Endothelial cell (in vitro differentiated cells): ENCODE results near the gene RFXANK. TPM values are rescaled to one million over a fixed set of nuclear protein-coding genes. Genes with fewer than 3 reads are reported as not detected.
"Not testable (repeated sequence)": the region's sequence is repeated elsewhere in the genome, so short reads cannot be mapped to it uniquely, and the experiment has no call there.

Experiments used
- DNase-seq: peaks from one replicate; pipeline ENCODE4 v3.0.0; 2021; ENCODE audit warnings: low spot score
- H3K27ac Mint-ChIP-seq: one replicate; pipeline ENCODE4 v1.8.0; 2021; ENCODE audit warnings: mixed read lengths, inconsistent platforms; ENCODE audit not compliant: unreplicated experiment
- H3K27me3 Mint-ChIP-seq: one replicate; pipeline ENCODE4 v1.8.0; 2021; ENCODE audit warnings: mild to moderate bottlenecking, moderate library complexity, mixed read lengths, inconsistent platforms; ENCODE audit not compliant: unreplicated experiment
- H3K36me3 Mint-ChIP-seq: one replicate; pipeline ENCODE4 v1.8.0; 2021; ENCODE audit warnings: mild to moderate bottlenecking, low read depth, mixed read lengths, inconsistent platforms; ENCODE audit not compliant: unreplicated experiment
- H3K4me1 Mint-ChIP-seq: one replicate; pipeline ENCODE4 v1.8.0; 2021; ENCODE audit warnings: mild to moderate bottlenecking, mixed read lengths, inconsistent platforms; ENCODE audit not compliant: unreplicated experiment
- H3K4me3 Mint-ChIP-seq: one replicate; pipeline ENCODE4 v1.8.0; 2021; ENCODE audit warnings: mild to moderate bottlenecking, mixed read lengths, inconsistent platforms; ENCODE audit not compliant: unreplicated experiment
- H3K9me3 Mint-ChIP-seq: one replicate; pipeline ENCODE4 v1.8.0; 2021; ENCODE audit warnings: mixed read lengths, inconsistent platforms; ENCODE audit not compliant: unreplicated experiment
- total RNA-seq: library from RNA; stranded (reverse); fragmentation: NEBNext Ultra II Directional; extraction: Animal tissue kit (Norgen Biotek cat#: 25700); gene quantifications from one replicate; pipeline ENCODE4 v1.2.1, GENCODE V29; 2021; ENCODE audit not compliant: unreplicated experiment
- TF ChIP-seq, protein P1 (sequence below): fragments of 200-600 bp; sonication (generic); IDR thresholded peaks from one replicate; pipeline ENCODE4 v1.5.0; 2021; ENCODE audit warnings: antibody characterized with exemption; ENCODE audit not compliant: unreplicated experiment

RFXANK gene
- total RNA-seq, 1 donor from 2014 or later: 131 TPM

DNA sequence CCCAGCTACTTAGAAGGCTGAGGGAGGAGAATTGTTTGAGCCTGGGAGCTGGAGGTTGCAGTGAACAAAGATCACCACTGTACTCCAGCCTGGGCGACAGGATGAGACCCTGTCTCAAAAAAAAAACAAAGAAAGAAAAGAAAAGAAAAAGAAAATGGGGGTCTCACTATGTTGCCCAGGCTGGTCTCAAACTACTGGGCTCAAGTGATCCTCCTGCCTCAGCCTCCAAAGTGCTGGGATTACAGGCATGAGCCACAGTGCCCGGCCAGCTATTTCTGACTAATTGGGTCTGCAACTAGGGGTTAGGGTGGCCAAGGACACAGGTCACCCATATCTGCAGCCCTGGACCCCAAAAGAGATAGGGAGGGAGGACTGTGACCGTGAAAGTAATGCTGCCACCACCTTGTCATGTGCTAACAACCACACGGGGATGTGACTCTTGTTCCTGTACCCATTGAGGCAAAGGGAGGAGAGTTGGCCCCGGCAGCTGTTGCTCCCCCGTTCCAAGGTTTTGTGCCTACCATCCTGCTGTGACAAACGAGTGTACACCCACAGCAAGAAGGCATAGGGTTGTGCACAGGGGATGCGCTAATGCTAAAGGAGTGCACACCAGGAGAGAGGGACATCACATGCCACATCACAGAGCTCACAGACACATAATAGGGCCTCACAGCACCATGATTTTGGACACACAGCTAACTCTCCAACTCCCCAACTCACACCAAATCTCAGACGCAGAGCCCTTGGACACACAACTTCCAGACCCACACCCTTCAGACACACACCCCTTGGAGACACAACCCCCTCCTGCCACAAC lies 22.6 kb upstream of the RFXANK start:
- Mint-ChIP-seq H3K4me1 (peaks cover 6% of the 10 kb centered on the region), H3K4me3 (no peak overlapping the region), H3K27ac (no peak overlapping the region), H3K9me3 (no peaks in the 10 kb centered on the region), H3K27me3 (peaks cover 11% of the 10 kb centered on the region), H3K36me3 (no peaks in the 10 kb centered on the region)
- TF ChIP-seq, protein P1, sequence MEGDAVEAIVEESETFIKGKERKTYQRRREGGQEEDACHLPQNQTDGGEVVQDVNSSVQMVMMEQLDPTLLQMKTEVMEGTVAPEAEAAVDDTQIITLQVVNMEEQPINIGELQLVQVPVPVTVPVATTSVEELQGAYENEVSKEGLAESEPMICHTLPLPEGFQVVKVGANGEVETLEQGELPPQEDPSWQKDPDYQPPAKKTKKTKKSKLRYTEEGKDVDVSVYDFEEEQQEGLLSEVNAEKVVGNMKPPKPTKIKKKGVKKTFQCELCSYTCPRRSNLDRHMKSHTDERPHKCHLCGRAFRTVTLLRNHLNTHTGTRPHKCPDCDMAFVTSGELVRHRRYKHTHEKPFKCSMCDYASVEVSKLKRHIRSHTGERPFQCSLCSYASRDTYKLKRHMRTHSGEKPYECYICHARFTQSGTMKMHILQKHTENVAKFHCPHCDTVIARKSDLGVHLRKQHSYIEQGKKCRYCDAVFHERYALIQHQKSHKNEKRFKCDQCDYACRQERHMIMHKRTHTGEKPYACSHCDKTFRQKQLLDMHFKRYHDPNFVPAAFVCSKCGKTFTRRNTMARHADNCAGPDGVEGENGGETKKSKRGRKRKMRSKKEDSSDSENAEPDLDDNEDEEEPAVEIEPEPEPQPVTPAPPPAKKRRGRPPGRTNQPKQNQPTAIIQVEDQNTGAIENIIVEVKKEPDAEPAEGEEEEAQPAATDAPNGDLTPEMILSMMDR: no peak
- no peak for DNase-seq

DNA sequence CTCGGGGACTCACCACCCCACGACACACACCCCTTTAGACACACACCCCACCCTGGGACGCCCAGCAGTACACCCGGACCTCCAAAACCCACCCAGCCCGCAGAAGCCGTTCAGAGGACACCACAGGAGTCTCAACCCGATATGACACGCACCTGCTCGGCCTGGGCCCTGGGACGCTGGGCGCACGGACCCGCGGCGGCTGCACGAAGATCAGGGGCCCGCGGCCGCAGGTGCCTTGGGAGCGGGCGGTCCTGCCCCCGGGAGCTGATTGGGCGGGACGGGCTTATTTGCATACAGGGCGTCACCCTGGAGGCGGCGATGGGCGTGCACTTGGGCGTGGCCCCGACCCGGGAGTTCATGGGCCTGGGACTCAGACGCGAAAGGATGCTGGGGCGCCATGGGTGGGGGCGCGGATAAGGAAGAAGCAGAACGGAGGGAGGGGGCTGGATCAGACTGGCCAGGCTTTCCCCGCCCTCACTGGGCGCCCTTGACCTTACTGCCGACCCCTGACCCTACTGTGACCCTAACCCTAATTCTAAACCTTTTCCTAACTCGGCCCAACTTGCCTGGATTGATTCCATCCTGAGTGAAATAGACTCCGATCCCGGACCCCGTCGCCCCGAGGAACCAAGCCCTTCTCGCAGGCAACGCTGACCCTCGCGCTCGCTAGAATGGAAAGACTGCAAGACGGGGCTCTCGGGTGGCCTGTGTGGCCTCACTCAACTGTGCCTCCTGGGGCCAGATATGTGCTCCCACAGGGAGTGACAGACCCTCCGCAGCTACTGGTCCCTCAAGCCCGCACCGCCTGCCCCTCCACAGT lies 21.8 kb upstream of the RFXANK start, which contains the start of gene MEF2B:
MEF2B (minus strand) TSS at position 211 of the 820 bp plus-strand sequence. CDS start 19,528 bp downstream, outside the sequence.
- Mint-ChIP-seq H3K9me3 (no peaks in the 10 kb centered on the region), H3K4me3 (no peak within 1 kb of the TSS), H3K27me3 (peaks cover 8% of the 10 kb centered on the region), H3K36me3 (no peaks in the 10 kb centered on the region), H3K4me1 (peaks cover 6% of the 10 kb centered on the region), H3K27ac (peak within 1 kb of the TSS; percentile 7)
- TF ChIP-seq, protein P1: no peak
- DNase-seq: peak; percentile 78

DNA sequence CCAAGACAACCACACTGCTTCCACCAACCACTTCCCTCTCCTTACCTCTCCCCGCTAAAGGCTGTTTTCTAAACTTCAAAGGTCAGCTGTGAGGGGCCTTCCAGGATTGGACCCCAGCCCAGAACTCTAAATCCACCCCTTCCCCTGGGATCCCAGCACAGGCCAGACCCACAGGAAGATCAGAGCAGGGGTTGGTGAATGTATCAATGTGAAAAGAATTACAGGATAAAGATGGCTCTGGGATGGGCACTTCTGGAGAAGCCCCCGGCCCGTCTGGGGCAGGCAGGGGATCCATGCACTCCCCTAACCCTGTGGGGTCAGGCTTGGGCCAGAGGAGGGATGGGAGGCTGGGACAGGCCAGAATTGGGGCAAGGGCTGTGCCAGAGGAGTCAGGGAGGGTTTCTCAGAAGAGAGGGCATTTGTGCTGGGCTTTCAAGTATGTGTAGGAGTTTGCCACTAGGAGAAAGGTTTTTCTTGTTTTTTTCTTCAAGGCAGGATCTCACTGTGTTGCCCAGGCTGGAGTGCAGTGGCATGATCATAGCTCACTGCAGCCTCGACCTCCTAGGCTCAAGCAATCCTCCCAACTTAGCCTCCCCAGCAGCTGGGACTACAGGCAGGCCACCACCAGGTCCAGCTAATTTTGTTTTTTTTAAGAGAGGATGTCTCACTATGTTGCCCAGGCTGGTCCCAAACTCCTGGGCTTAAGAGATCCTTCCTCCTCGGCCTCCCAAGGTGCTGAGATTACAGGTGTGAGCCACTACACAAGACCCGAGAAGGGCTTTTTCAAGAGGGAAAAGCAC lies 21.0 kb upstream of the RFXANK start:
- Mint-ChIP-seq H3K27ac (peak overlapping the region; percentile 7), H3K4me1 (peaks cover 6% of the 10 kb centered on the region), H3K36me3 (no peaks in the 10 kb centered on the region), H3K4me3 (no peak overlapping the region), H3K9me3 (no peaks in the 10 kb centered on the region), H3K27me3 (peaks cover 10% of the 10 kb centered on the region)
- DNase-seq: no peak
- TF ChIP-seq, protein P1: no peak

DNA sequence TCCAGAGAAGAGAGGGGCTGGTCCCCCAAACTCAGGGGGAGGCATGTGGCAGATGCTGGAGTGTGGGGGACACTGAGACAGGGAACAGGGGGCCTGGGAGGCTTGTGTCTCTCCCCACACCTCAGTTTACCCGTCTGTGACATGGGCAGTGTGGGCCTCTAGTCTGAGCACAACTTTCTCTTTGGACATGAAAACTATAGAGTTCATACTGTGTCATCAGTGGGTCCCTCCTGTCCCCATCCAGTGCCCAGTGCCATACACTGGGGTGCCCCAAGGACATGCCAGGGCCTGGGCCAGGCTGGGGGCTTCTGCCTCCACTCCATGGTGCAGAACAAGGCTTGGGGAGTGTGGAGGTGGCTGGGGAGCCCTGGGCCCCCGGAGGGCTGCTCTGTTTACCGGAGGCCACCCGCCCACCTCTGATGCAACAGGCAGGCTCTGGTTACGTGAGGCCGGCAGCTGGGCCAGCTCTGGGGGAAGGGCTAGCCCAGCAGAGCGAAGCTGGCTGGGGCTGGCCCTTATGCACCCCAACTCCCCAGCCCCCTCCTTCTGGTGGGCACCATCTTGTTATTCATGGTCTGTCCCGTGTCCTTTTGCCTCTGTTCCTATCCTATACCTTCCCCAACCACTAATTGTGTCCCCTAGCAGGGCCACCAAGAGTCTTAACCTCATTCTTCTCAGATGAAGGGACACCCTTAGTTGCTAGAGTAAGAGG lies 20.1 kb upstream of the RFXANK start:
- Mint-ChIP-seq H3K9me3 (no peaks in the 10 kb centered on the region), H3K27me3 (peaks cover 11% of the 10 kb centered on the region), H3K27ac (no peak overlapping the region), H3K36me3 (peaks cover under 1% of the 10 kb centered on the region), H3K4me3 (no peak overlapping the region), H3K4me1 (peaks cover 6% of the 10 kb centered on the region)
- TF ChIP-seq, protein P1: no peak
- DNase-seq: no peak

DNA sequence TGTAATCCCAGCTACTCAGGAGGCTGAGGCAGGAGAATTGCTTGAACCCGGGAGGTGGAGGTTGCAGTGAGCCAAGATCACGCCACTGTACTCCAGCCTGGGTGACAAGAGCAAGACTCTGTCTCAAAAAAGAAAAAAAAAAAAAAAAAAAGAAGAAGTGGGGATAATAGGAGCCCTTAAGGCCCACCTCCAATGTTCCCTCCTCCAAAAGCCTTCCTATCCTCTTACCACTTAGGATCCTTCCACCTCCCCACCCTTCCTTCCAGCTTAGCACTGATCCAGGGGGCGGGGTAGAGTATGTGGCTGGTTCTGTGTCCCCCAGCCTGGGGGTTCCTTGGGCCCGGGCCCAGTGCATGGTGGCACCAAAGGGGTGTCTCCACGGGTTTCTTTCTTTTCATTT lies 18.8 kb upstream of the RFXANK start:
- not testable (repeated sequence) for H3K27ac Mint-ChIP-seq, DNase-seq, H3K36me3 Mint-ChIP-seq, H3K9me3 Mint-ChIP-seq, H3K4me1 Mint-ChIP-seq, H3K4me3 Mint-ChIP-seq
- peaks cover 11% of the 10 kb centered on the region for H3K27me3 Mint-ChIP-seq
